DOHH2 (cell line): ENCODE results near the gene TNFRSF6B.

ENCODE experiments used
- H3F3A ChIP-seq: fragments of 200-600 bp; sonication (generic), shearing (Covaris generic); 2 replicates; pipeline ENCODE4 v1.6.0; 2016; ENCODE audit warnings: antibody characterized with exemption, mild to moderate bottlenecking; ENCODE audit not compliant: control insufficient read depth, insufficient read depth
- H3K27ac ChIP-seq: fragments of 200-600 bp; sonication (generic); 2 replicates; pipeline ENCODE4 v1.5.1; 2014; ENCODE audit warnings: low read depth, mild to moderate bottlenecking, low read length, moderate library complexity
- H3K27me3 ChIP-seq: fragments of 200-600 bp; sonication (generic); 2 replicates; pipeline ENCODE4 v1.6.1; 2014; ENCODE audit warnings: mild to moderate bottlenecking, low read length, mixed read lengths; ENCODE audit not compliant: control insufficient read depth
- H3K36me3 ChIP-seq: fragments of 200-600 bp; sonication (generic); 2 replicates; pipeline ENCODE4 v1.6.1; 2014; ENCODE audit warnings: mild to moderate bottlenecking, low read length, moderate library complexity, mixed read lengths; ENCODE audit not compliant: control insufficient read depth
- H3K4me1 ChIP-seq: fragments of 200-600 bp; sonication (generic); 2 replicates; pipeline ENCODE4 v1.6.1; 2014; ENCODE audit warnings: mild to moderate bottlenecking, low read length, mixed read lengths; ENCODE audit not compliant: control insufficient read depth
- H3K4me2 ChIP-seq: fragments of 200-600 bp; sonication (generic); 2 replicates; pipeline ENCODE4 v1.6.0; 2014; ENCODE audit warnings: mild to moderate bottlenecking, low read length, moderate library complexity
- H3K4me3 ChIP-seq: fragments of 200-600 bp; sonication (generic); 2 replicates; pipeline ENCODE4 v1.5.1; 2014; ENCODE audit warnings: mild to moderate bottlenecking, low read length, mixed read lengths
- H3K79me2 ChIP-seq: fragments of 200-600 bp; sonication (generic); 2 replicates; pipeline ENCODE4 v1.6.1; 2014; ENCODE audit warnings: mild to moderate bottlenecking, low read length, mixed read lengths; ENCODE audit not compliant: control insufficient read depth
- H3K9me2 ChIP-seq: fragments of 200-600 bp; sonication (generic); replicated peaks from 2 replicates; pipeline ENCODE4 v1.6.1; 2014; ENCODE audit warnings: mild to moderate bottlenecking, low read length, mixed read lengths; ENCODE audit not compliant: control insufficient read depth
- H3K9me3 ChIP-seq: fragments of 200-600 bp; sonication (generic); 2 replicates; pipeline ENCODE4 v1.6.1; 2014; ENCODE audit warnings: antibody characterized with exemption, low read length, mixed read lengths; ENCODE audit not compliant: control insufficient read depth, insufficient read depth
- H4K20me1 ChIP-seq: fragments of 200-600 bp; sonication (generic); 2 replicates; pipeline ENCODE4 v1.6.0; 2014; ENCODE audit warnings: low read depth, mild to moderate bottlenecking, antibody characterized with exemption, low read length, moderate library complexity; ENCODE audit not compliant: control insufficient read depth, insufficient read depth
- EZH2phosphoT487 ChIP-seq: fragments of 200-600 bp; sonication (generic); IDR thresholded peaks from 2 replicates; pipeline ENCODE4 v1.6.1; 2017; ENCODE audit warnings: borderline replicate concordance, mild to moderate bottlenecking, antibody characterized with exemption, low read length, moderate library complexity, mixed read lengths
- TF ChIP-seq, protein P1 (sequence below): fragments of 200-600 bp; sonication (generic); IDR thresholded peaks from one replicate; pipeline ENCODE4 v1.5.1; 2014; ENCODE audit warnings: antibody characterized with exemption, mild to moderate bottlenecking, low read depth, low read length; ENCODE audit not compliant: poor library complexity, severe bottlenecking

The TNFRSF6B gene

DNA sequence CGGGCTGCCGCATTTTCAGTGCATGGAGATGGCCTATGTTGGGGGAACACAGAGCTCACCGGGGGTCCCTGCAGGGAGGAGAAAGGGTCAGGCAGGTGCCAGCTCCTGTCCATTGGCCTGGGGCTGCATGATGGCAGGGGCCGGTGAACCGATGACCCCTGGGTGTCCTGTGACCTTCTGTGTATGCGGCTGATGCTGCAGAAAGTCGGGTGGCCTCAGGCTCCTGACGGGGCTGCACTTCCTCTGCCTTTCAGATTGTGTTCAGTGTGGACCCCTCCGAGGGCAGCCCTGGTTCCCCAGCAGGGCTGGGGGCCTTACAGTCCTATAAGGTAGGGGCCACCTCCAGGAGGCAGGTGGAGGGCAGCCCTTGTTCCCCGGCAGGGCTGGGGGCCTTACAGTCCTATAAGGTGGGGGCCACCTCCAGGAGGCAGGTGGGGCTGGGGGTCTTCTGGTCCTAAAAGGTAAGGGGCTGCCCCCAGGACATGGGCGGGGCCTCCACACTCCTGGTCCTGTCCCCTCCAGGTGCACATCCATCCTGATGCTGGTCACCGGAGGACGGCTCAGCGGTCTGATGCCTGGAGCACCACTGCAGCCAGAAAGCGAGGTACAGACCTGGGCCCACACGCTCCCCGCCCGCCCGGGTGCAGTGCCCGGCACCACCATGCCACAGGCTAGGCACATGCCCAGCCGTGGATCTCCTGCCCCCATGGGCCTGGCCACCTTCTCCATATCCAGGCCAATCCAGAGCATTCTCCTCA lies 11.0 kb upstream of the TNFRSF6B start:
- Histone ChIP-seq H3K27ac (no peak overlapping the region), H3K27me3 (no peaks in the 10 kb centered on the region), H3K79me2 (no peaks in the 10 kb centered on the region), H3K4me2 (no peak overlapping the region), H3K4me1 (no peaks in the 10 kb centered on the region), H4K20me1 (no peaks in the 10 kb centered on the region), H3K36me3 (peaks cover 5% of the 10 kb centered on the region; the same call in 1 of the 2 replicates), H3F3A (no peaks in the 10 kb centered on the region), H3K9me2 (no peaks in the 10 kb centered on the region), H3K4me3 (no peak overlapping the region), H3K9me3 (no peaks in the 10 kb centered on the region)
- TF ChIP-seq, protein P1, sequence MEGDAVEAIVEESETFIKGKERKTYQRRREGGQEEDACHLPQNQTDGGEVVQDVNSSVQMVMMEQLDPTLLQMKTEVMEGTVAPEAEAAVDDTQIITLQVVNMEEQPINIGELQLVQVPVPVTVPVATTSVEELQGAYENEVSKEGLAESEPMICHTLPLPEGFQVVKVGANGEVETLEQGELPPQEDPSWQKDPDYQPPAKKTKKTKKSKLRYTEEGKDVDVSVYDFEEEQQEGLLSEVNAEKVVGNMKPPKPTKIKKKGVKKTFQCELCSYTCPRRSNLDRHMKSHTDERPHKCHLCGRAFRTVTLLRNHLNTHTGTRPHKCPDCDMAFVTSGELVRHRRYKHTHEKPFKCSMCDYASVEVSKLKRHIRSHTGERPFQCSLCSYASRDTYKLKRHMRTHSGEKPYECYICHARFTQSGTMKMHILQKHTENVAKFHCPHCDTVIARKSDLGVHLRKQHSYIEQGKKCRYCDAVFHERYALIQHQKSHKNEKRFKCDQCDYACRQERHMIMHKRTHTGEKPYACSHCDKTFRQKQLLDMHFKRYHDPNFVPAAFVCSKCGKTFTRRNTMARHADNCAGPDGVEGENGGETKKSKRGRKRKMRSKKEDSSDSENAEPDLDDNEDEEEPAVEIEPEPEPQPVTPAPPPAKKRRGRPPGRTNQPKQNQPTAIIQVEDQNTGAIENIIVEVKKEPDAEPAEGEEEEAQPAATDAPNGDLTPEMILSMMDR: no peak
- TF ChIP-seq EZH2phosphoT487: no peak

- TF ChIP-seq, protein P1: no peak
- Histone ChIP-seq H3K4me3 (no peak overlapping the region), H3F3A (no peaks in the 10 kb centered on the region), H3K9me2 (no peaks in the 10 kb centered on the region), H4K20me1 (no peaks in the 10 kb centered on the region), H3K27me3 (no peaks in the 10 kb centered on the region), H3K27ac (no peak overlapping the region), H3K9me3 (no peaks in the 10 kb centered on the region), H3K36me3 (peaks cover 5% of the 10 kb centered on the region; the same call in 1 of the 2 replicates), H3K4me2 (no peak overlapping the region), H3K79me2 (no peaks in the 10 kb centered on the region), H3K4me1 (no peaks in the 10 kb centered on the region)
Measured at GRCh38 chr20:63686094-63686491, 10.4 kb upstream of the TNFRSF6B start.

DNA sequence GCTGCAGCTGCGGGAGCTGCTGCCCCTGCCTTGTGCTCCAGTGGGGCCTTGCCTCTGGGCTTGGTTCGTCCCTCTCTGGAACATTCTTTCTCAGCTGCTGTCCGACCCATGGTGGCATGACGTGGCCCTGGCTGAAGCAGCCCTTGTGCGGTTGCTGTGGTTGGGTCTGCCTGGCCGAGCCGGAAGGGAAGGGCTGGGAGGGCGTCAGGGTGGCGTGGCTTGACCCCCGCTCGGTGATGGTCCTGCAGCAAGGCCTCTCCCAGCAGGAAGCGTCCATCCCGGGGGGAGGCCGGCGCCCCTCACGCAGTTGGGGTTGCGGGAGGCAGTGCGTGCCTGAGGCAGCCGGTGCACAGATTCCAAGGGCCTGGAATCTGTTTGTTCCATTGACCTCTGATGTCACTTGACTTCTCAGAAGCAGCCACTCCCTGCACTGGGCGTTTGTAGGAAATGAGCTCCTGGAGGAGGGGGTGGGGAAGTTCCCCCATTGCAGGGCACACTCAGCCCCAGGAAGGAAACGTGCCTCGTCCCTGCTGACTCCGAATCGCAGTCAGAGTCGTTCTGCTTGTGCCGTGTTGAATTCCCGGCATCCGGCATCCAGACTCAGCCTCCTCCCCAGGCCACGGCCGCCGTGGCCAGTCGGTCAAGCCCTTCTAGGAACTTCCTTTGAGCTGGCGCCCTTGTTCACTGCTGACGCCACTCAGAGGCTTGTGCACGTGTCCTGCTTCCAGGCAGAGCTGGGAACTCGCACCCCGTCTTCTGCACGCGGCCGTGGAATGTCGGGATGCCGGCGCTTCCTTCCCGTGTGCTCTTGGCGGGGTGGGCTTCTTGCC lies 9.7 kb upstream of the TNFRSF6B start:
- TF ChIP-seq, protein P1: no peak
- no peak for TF ChIP-seq EZH2phosphoT487
- H3K4me1 ChIP-seq: no peaks in the 10 kb centered on the region
- H3K9me3 ChIP-seq: no peaks in the 10 kb centered on the region
- H3F3A ChIP-seq: no peaks in the 10 kb centered on the region
- H4K20me1 ChIP-seq: no peaks in the 10 kb centered on the region
- no peaks in the 10 kb centered on the region for H3K27me3 ChIP-seq
- H3K79me2 ChIP-seq: no peaks in the 10 kb centered on the region
- H3K27ac ChIP-seq: no peak overlapping the region
- no peak overlapping the region for H3K4me3 ChIP-seq
- peaks cover 6% of the 10 kb centered on the region; the same call in 1 of the 2 replicates for H3K36me3 ChIP-seq
- H3K4me2 ChIP-seq: no peak overlapping the region
- H3K9me2 ChIP-seq: no peaks in the 10 kb centered on the region
